Measurements from ENCODE around the gene ST6GAL2.

The ST6GAL2 gene

GRCh38 chr2:106857882-106858478, 28.0 kb downstream of the ST6GAL2 start:
- Histone ChIP-seq H3K9ac (no peak overlapping the region), H3K79me2 (no peaks in the 10 kb centered on the region), H3K27me3 (ENCODE audit: control insufficient read depth, insufficient read depth, low read length) (no peaks in the 10 kb centered on the region), H2AFZ (no peak overlapping the region), H3K9me3 (ENCODE audit: control insufficient read depth, low read length) (no peaks in the 10 kb centered on the region), H3K4me2 (ENCODE audit: low read length) (no peak overlapping the region), H3K27ac (no peak overlapping the region), H3K36me3 (ENCODE audit: control insufficient read depth, insufficient read depth, low read length) (no peaks in the 10 kb centered on the region), H3K4me3 (ENCODE audit: low read depth, low read length) (no peak overlapping the region), H3K4me1 (no peaks in the 10 kb centered on the region)
- TF ChIP-seq CTCF (IDR thresholded peaks at IDR 0.05) = no peak

GRCh38 chr2:106853631-106854030, 32.3 kb downstream of the ST6GAL2 start:
- no peak overlapping the region for H3K4me2 ChIP-seq (ENCODE audit: low read length)
- no peak overlapping the region for H2AFZ ChIP-seq
- no peaks in the 10 kb centered on the region for H3K36me3 ChIP-seq (ENCODE audit: control insufficient read depth, insufficient read depth, low read length)
- no peaks in the 10 kb centered on the region for H3K4me1 ChIP-seq
- H3K9ac ChIP-seq = no peak overlapping the region
- no peaks in the 10 kb centered on the region for H3K27me3 ChIP-seq (ENCODE audit: control insufficient read depth, insufficient read depth, low read length)
- no peak overlapping the region for H3K4me3 ChIP-seq (ENCODE audit: low read depth, low read length)
- no peaks in the 10 kb centered on the region for H3K9me3 ChIP-seq (ENCODE audit: control insufficient read depth, low read length)
- H3K27ac ChIP-seq = no peak overlapping the region
- TF ChIP-seq CTCF (IDR thresholded peaks at IDR 0.05) = no peak
- no peaks in the 10 kb centered on the region for H3K79me2 ChIP-seq

- H3K4me2 ChIP-seq (ENCODE audit: low read length) = no peak overlapping the region
- H3K9me3 ChIP-seq (ENCODE audit: control insufficient read depth, low read length) = no peaks in the 10 kb centered on the region
- H3K27me3 ChIP-seq (ENCODE audit: control insufficient read depth, insufficient read depth, low read length) = no peaks in the 10 kb centered on the region
- H3K4me1 ChIP-seq = no peaks in the 10 kb centered on the region
- no peaks in the 10 kb centered on the region for H3K36me3 ChIP-seq (ENCODE audit: control insufficient read depth, insufficient read depth, low read length)
- H3K9ac ChIP-seq = no peak overlapping the region
- H3K79me2 ChIP-seq = no peaks in the 10 kb centered on the region
- TF ChIP-seq CTCF (IDR thresholded peaks at IDR 0.05) = no peak
- no peak overlapping the region for H2AFZ ChIP-seq
- H3K4me3 ChIP-seq (ENCODE audit: low read depth, low read length) = no peak overlapping the region
- H3K27ac ChIP-seq = no peak overlapping the region
These were observed 34.0 kb downstream of the ST6GAL2 start for GRCh38 chr2:106851881-106852501.

- H3K36me3 ChIP-seq (ENCODE audit: control insufficient read depth, insufficient read depth, low read length) = no peaks in the 10 kb centered on the region
- H3K4me2 ChIP-seq (ENCODE audit: low read length) = no peak overlapping the region
- H3K9ac ChIP-seq = no peak overlapping the region
- no peaks in the 10 kb centered on the region for H3K79me2 ChIP-seq
- H3K4me3 ChIP-seq (ENCODE audit: low read depth, low read length) = no peak overlapping the region
- no peaks in the 10 kb centered on the region for H3K4me1 ChIP-seq
- no peak overlapping the region for H2AFZ ChIP-seq
- no peak overlapping the region for H3K27ac ChIP-seq
- TF ChIP-seq CTCF (IDR thresholded peaks at IDR 0.05) = no peak
- no peaks in the 10 kb centered on the region for H3K27me3 ChIP-seq (ENCODE audit: control insufficient read depth, insufficient read depth, low read length)
- H3K9me3 ChIP-seq (ENCODE audit: control insufficient read depth, low read length) = no peaks in the 10 kb centered on the region
These were observed 34.7 kb downstream of the ST6GAL2 start for GRCh38 chr2:106851087-106851874.
